A673 (cell line): ENCODE results near the gene PTGS2. TPM values are rescaled to one million over a fixed set of nuclear protein-coding genes. Genes with fewer than 3 reads are reported as not detected.

Source experiments
- BruUV-seq: library from RNA; stranded (reverse); fragments of 400-500 nt; replicated peaks from 2 replicates; lab custom pipeline; 2021; lab: Mats Ljungman, UMichigan
- CTCF ChIA-PET: fragments of 300-600 bp; sonication (Branson Sonifier 250); formaldehyde crosslinking; loops from one replicate; lab custom pipeline; 2022; ENCODE audit warnings: antibody characterized with exemption; lab: Charles Lee
- POLR2A ChIA-PET: fragments of 300-600 bp; sonication (Branson Sonifier 250); formaldehyde crosslinking; loops from one replicate; lab custom pipeline; 2022; ENCODE audit warnings: antibody characterized with exemption; ENCODE audit not compliant: low non-redundant PET; lab: Charles Lee
- DNase-seq: peaks from one replicate; pipeline ENCODE4 v3.0.0-alpha.2; 2015; ENCODE audit warnings: low spot score
- H3K27ac ChIP-seq: fragments of 200-600 bp; sonication (generic); 2 replicates; pipeline ENCODE4 v1.5.1; 2016; ENCODE audit warnings: mixed run types, low read depth, mild to moderate bottlenecking, mixed read lengths, antibody characterized with exemption, low read length; ENCODE audit not compliant: poor library complexity, severe bottlenecking
- H3K27me3 ChIP-seq: fragments of 200-600 bp; sonication (generic); replicated peaks from 2 replicates; pipeline ENCODE4 v1.6.1; 2017; ENCODE audit warnings: mixed run types, low read depth, mild to moderate bottlenecking, mixed read lengths, antibody characterized with exemption, low read length; ENCODE audit not compliant: insufficient read depth, poor library complexity
- H3K36me3 ChIP-seq: fragments of 200-600 bp; sonication (generic); 2 replicates; pipeline ENCODE4 v1.6.1; 2016; ENCODE audit warnings: mixed run types, mild to moderate bottlenecking, mixed read lengths, antibody characterized with exemption, low read length; ENCODE audit not compliant: insufficient read depth, poor library complexity, severe bottlenecking
- H3K4me1 ChIP-seq: fragments of 200-600 bp; sonication (generic); 2 replicates; pipeline ENCODE4 v1.6.1; 2017; ENCODE audit warnings: mixed run types, mild to moderate bottlenecking, mixed read lengths, antibody characterized with exemption, low read length; ENCODE audit not compliant: insufficient read depth, poor library complexity, severe bottlenecking
- H3K4me3 ChIP-seq: fragments of 200-600 bp; sonication (generic); 2 replicates; pipeline ENCODE4 v1.5.1; 2016; ENCODE audit warnings: low read depth, mixed run types, mild to moderate bottlenecking, mixed read lengths, low read length; ENCODE audit not compliant: poor library complexity, severe bottlenecking
- H3K9me3 ChIP-seq: fragments of 200-600 bp; sonication (generic); 2 replicates; pipeline ENCODE4 v1.6.1; 2016; ENCODE audit warnings: mixed run types, low read depth, mild to moderate bottlenecking, mixed read lengths, antibody characterized with exemption, low read length; ENCODE audit not compliant: poor library complexity, severe bottlenecking
- EZH2 ChIP-seq: fragments of 200-600 bp; sonication (generic); IDR thresholded peaks from 2 replicates; pipeline ENCODE4 v1.6.1; 2017; ENCODE audit warnings: borderline replicate concordance, low read depth, mild to moderate bottlenecking, mixed read lengths, antibody characterized with exemption, low read length; ENCODE audit not compliant: poor library complexity, severe bottlenecking
- intact Hi-C: fragments of 100-400 bp; cut with micrococcal nuclease; formaldehyde crosslinking; loops from one replicate; pipeline ENCODE4 v1.10.0; 2022; ENCODE audit not compliant: unreplicated experiment
- total RNA-seq: library from RNA; stranded (reverse); gene quantifications from 2 replicates; pipeline ENCODE4 v1.2.3, GENCODE V29; 2021
- TF ChIP-seq, protein P1 (sequence below): fragments of 300-800, 200-600 bp; sonication (generic); conservative IDR thresholded peaks from 2 replicates; pipeline ENCODE4 v1.5.1; 2017; ENCODE audit warnings: low read depth, mild to moderate bottlenecking, antibody characterized with exemption, low read length, moderate library complexity, mixed read lengths

PTGS2 gene
- total RNA-seq, 1 experiment from 2014 or later = 5.8 TPM

DNA sequence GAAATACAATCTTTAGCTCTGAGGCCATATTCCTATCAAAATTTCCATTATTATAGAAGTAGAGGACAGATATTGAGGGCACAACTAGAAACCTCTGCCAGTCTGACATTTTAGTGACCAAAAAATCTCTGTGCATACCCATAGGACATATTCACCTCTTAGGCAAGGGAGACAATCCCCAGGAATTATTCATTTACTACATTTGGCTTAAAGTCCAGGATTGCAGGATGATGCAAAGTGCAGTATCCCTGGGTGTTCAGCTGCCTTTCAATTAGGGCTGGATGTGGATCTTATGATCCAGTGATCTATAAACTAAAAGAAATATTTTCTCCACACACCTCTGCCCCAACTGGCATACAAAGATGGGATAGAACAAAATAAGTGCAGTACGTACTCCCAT, 50.9 kb downstream of the PTGS2 start:
- no peaks in the 10 kb centered on the region for H3K9me3 ChIP-seq
- H3K4me3 ChIP-seq = no peak overlapping the region
- intact Hi-C loops = no loop called here
- ChIA-PET POLR2A (no interaction called here), CTCF (no interaction called here)
- DNase-seq = no peak
- H3K36me3 ChIP-seq = no peaks in the 10 kb centered on the region
- BruUV-seq = no TSS peak
- no peaks in the 10 kb centered on the region for H3K27me3 ChIP-seq
- no peaks in the 10 kb centered on the region for H3K4me1 ChIP-seq
- no peak for TF ChIP-seq EZH2
- TF ChIP-seq, protein P1, sequence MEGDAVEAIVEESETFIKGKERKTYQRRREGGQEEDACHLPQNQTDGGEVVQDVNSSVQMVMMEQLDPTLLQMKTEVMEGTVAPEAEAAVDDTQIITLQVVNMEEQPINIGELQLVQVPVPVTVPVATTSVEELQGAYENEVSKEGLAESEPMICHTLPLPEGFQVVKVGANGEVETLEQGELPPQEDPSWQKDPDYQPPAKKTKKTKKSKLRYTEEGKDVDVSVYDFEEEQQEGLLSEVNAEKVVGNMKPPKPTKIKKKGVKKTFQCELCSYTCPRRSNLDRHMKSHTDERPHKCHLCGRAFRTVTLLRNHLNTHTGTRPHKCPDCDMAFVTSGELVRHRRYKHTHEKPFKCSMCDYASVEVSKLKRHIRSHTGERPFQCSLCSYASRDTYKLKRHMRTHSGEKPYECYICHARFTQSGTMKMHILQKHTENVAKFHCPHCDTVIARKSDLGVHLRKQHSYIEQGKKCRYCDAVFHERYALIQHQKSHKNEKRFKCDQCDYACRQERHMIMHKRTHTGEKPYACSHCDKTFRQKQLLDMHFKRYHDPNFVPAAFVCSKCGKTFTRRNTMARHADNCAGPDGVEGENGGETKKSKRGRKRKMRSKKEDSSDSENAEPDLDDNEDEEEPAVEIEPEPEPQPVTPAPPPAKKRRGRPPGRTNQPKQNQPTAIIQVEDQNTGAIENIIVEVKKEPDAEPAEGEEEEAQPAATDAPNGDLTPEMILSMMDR = no peak
- H3K27ac ChIP-seq = no peak overlapping the region

DNA sequence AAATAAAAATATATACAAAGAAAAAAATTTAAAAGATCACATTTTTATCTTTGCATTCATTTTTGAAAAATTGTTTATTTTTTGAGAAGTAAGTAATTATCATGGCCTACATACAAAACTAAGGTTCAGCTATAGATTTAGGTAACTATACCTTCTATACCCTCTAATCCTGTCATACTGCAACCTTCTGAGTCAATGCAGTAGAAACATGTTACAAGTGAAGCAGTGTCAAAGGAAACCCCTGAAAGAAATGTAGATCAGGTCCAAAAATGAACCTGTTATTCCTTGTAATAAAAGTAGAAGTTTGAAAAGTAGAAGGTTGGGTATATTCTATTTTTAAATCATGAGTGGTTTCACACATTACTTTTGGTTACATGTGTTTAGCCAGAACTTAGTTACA, 51.3 kb downstream of the PTGS2 start:
- no peak for TF ChIP-seq EZH2
- TF ChIP-seq, protein P1 = no peak
- POLR2A ChIA-PET = no interaction called here
- intact Hi-C loops = no loop called here

DNA sequence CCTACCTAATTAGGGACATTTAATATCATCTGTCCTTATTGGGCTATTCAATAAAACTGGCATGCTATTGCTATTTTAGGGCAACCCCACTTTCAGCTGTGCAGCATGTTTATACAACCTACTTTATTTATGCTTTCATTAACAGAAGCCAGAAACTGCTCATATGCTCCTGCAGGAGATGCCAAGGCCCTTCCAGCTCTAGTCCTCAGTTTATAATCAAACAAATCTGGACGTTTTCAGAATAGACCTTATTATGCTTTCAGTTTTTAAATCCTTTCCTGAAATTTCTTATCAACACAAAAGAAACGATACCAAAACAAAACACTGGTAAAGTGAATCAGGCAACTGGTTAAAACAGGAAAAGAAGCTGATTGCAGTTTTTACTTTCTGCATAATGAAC, 53.2 kb downstream of the PTGS2 start:
- CTCF ChIA-PET = no interaction called here

More for the DNA sequence above, 51.3 kb downstream of the PTGS2 start:
- no peak for DNase-seq
- no peak overlapping the region for H3K27ac ChIP-seq
- H3K4me3 ChIP-seq = no peak overlapping the region
- no peaks in the 10 kb centered on the region for H3K4me1 ChIP-seq
- no peaks in the 10 kb centered on the region for H3K9me3 ChIP-seq
- no peaks in the 10 kb centered on the region for H3K36me3 ChIP-seq
- CTCF ChIA-PET = no interaction called here
- H3K27me3 ChIP-seq = no peaks in the 10 kb centered on the region
- BruUV-seq = no TSS peak

More for the DNA sequence above, 53.2 kb downstream of the PTGS2 start:
- no peak for DNase-seq
- Histone ChIP-seq H3K9me3 (no peaks in the 10 kb centered on the region), H3K4me1 (no peaks in the 10 kb centered on the region), H3K27me3 (no peaks in the 10 kb centered on the region), H3K27ac (no peak overlapping the region), H3K4me3 (no peak overlapping the region), H3K36me3 (no peaks in the 10 kb centered on the region)
- POLR2A ChIA-PET = no interaction called here
- no TSS peak for BruUV-seq
- intact Hi-C loops = no loop called here
- TF ChIP-seq EZH2 = no peak
- TF ChIP-seq, protein P1 = no peak
